ENCODE results near the gene MED12L.

The MED12L gene

DNA sequence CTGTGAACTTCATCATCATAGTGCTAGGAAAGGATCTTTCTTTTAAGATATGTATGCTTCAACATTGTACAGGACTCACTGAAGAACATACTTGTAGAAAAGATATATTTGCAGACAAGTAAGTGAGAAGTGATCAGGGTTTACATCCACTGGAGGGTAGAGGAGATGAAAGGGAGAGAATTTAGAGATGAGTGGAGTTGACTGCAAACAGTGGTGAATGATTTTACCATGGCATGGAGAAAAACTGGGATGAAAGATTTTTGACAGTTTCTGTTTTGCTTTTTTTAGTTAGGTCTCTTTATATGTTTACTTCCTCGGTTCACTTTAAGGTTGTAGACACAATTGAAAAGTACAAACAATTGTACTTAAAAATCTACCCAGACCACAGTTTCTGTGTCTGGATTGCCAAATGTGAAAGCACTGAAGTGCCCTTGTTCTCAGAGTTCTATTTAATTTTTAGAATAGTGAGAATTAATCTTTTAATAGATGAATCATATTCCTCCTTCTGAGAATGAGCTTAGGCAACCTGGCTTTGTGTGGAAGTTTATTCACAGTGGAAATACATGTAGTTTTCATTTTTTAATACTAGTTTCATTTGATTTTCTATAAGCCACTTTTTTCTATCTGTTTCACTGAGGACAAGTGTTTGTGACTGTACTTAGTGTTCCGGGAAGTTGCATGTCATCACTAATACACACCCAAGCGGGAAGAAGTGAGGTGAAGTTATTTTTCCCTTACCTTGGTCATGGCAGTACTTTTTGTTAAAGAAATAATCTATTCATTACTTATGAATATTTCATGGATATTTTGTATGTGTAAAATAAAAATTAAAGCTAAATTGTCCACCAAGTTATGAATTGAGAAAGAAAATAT, 119.3 kb downstream of the MED12L start:
- no peak overlapping the region for H3K4me3 ChIP-seq (replicated peaks; ENCODE audit: low read depth, low read length)
- TF ChIP-seq, protein P1, sequence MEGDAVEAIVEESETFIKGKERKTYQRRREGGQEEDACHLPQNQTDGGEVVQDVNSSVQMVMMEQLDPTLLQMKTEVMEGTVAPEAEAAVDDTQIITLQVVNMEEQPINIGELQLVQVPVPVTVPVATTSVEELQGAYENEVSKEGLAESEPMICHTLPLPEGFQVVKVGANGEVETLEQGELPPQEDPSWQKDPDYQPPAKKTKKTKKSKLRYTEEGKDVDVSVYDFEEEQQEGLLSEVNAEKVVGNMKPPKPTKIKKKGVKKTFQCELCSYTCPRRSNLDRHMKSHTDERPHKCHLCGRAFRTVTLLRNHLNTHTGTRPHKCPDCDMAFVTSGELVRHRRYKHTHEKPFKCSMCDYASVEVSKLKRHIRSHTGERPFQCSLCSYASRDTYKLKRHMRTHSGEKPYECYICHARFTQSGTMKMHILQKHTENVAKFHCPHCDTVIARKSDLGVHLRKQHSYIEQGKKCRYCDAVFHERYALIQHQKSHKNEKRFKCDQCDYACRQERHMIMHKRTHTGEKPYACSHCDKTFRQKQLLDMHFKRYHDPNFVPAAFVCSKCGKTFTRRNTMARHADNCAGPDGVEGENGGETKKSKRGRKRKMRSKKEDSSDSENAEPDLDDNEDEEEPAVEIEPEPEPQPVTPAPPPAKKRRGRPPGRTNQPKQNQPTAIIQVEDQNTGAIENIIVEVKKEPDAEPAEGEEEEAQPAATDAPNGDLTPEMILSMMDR (IDR thresholded peaks at IDR 0.05; ENCODE audit: low read length, missing control alignments) = no peak
- DNase-seq (ENCODE audit: low read depth) = no peak

DNA sequence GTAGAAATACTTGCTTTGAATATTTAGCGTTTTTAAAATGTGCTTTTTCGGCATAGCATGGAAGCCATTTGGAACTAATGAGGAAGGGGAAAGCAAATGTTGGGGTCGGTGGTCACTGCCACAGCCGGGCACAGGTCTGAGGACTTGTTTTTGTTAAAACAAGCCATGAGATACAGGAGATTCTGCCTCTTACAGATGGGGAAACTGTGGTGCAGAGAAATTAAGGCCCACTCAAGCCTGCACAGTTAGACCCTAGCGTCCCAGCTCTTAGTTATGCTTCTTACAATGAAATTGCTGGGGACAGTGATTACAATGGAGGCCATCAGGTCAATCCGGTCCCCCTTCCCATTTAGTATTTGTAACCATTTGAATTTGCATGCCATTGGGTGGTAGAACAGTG, 120.0 kb downstream of the MED12L start:
- DNase-seq (ENCODE audit: low read depth) = no peak
- TF ChIP-seq, protein P1 (IDR thresholded peaks at IDR 0.05; ENCODE audit: low read length, missing control alignments) = no peak
- no peak overlapping the region for H3K4me3 ChIP-seq (replicated peaks; ENCODE audit: low read depth, low read length)

DNA sequence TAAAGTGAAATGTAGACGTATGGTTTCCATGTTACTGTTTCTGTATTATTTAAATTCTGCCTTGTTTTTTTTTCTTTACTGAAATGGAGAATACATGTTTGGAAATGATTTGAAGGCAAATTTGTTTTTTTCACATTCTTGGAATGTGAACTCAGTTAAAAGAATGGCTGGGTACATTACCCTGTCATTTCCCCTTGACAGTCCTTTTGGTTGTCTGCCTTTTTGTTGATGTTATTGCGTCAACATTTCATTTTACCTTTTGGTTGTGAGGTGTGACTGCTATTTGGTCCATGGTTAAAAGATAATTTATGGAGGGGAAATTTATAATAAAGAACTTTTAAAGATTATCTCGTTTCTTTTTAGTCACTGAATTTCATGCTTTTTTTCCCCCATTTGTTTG, 120.7 kb downstream of the MED12L start:
- DNase-seq (ENCODE audit: low read depth) = no peak
- TF ChIP-seq, protein P1 (IDR thresholded peaks at IDR 0.05; ENCODE audit: low read length, missing control alignments) = no peak

DNA sequence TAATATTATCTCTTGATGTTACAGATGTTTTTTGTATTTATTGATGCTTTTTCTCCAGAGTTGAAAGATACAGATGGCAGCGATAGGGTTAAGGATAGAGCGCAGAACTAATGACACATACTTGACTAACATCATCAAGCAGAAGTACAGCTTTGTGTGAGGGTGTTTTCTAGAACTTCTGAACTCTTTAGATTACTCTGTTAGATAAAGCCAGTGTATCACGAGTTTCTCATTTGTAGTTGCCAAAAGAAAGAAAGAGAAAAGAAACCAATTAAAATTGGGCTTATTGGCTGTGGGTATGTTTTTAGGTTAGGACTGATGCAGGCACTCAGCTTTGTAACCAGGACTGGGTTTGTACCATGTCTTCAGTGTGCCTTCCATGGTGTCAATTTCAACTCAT, 124.2 kb downstream of the MED12L start:
- no peak overlapping the region for H3K4me3 ChIP-seq (replicated peaks; ENCODE audit: low read depth, low read length)
- TF ChIP-seq, protein P1 (IDR thresholded peaks at IDR 0.05; ENCODE audit: low read length, missing control alignments) = no peak
- no peak for DNase-seq (ENCODE audit: low read depth)

More for the DNA sequence above, 120.7 kb downstream of the MED12L start:
- H3K4me3 ChIP-seq (replicated peaks; ENCODE audit: low read depth, low read length) = no peak overlapping the region

DNA sequence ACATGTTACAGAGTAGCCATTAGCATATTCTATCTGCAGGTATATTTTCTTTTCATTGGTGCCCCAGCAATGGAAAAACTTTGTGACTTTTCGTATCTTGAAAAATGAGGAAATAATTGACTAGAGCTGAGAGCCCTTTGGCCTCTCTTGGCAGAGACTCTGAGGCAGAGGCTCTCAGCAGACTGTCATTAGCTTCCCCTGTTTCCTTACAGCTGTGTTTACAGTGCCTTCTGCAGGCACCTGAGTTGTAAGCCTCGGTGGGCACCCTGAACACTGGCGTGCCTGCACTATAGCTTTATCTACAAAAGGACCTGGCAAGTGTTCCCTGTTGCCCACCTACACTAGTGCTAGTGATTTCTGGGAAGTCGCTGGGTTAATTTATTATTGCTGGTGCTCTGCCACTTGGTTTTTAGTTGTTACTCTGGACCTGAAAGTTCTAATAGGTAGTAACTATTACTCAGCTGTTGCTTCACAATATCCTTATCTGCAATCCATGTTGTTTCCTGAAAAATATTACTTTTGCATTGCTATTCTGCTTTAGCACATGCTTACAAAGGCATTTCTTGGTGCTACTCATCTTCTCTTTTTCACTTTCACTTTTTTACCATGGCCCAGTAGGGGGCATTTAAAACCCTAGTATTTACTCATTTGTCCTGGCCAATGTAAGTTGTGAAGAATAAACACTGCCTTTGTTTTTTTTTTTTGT, 125.4 kb downstream of the MED12L start:
- TF ChIP-seq, protein P1 (IDR thresholded peaks at IDR 0.05; ENCODE audit: low read length, missing control alignments) = peak; percentile 23
- H3K4me3 ChIP-seq (replicated peaks; ENCODE audit: low read depth, low read length) = no peak overlapping the region
- DNase-seq (ENCODE audit: low read depth) = peak; percentile 38

DNA sequence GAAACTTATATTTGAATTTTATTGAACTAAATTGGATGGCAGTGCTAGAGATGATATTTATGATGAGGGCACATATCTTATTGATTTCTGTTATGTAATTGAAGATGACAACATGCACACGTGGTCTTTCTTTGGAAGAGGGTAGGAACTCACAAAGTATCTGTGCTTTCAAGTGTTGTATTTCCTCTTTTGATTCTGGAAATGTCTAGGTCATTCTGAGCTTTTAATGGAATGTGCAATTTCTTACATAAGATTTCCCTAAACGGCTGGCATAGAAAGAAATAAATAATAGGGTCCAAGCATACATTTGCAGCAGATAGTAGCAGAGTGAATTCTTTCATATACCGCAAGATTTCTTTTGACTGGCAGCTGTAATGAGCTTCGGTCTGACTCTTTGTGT, 127.7 kb downstream of the MED12L start:
- DNase-seq (ENCODE audit: low read depth) = no peak
- H3K4me3 ChIP-seq (replicated peaks; ENCODE audit: low read depth, low read length) = no peak overlapping the region
- TF ChIP-seq, protein P1 (IDR thresholded peaks at IDR 0.05; ENCODE audit: low read length, missing control alignments) = no peak

Data from fibroblast of pulmonary artery (primary cell).